Measurements from ENCODE around the gene JPH4. TPM values are rescaled to one million over a fixed set of nuclear protein-coding genes. Genes with fewer than 3 reads are reported as not detected.

JPH4 gene
- total RNA-seq, 1 experiment from 2014 or later: not detected

GRCh38 chr14:23579739-23580138, 1.1 kb upstream of the JPH4 start:
- no peaks in the 10 kb centered on the region for H3K36me3 ChIP-seq (ENCODE audit: insufficient read depth, low read length, poor library complexity, severe bottlenecking)
- ChIA-PET CTCF (no interaction called here), POLR2A (ENCODE audit: low non-redundant PET) (no interaction called here)
- no peak overlapping the region for H3K27ac ChIP-seq (ENCODE audit: low read depth, low read length, poor library complexity, severe bottlenecking)
- no TSS peak for BruUV-seq (replicated peaks)
- intact Hi-C loops (cut with micrococcal nuclease; ENCODE audit: unreplicated experiment): no loop called here
- H3K4me3 ChIP-seq (ENCODE audit: low read depth, low read length, poor library complexity, severe bottlenecking): no peak overlapping the region
- peaks cover 48% of the 10 kb centered on the region for H3K27me3 ChIP-seq (replicated peaks; ENCODE audit: insufficient read depth, low read depth, low read length, poor library complexity)
- TF ChIP-seq EZH2 (IDR thresholded peaks at IDR 0.05; ENCODE audit: borderline replicate concordance, low read depth, low read length, poor library complexity, severe bottlenecking) (no peak), CTCF (conservative IDR thresholded peaks at IDR 0.05; ENCODE audit: low read depth, low read length) (no peak)
- peaks cover 15% of the 10 kb centered on the region for H3K4me1 ChIP-seq (ENCODE audit: insufficient read depth, low read length, poor library complexity, severe bottlenecking)
- H3K9me3 ChIP-seq (ENCODE audit: low read depth, low read length, poor library complexity, severe bottlenecking): no peaks in the 10 kb centered on the region
- DNase-seq (ENCODE audit: low spot score): no peak

GRCh38 chr14:23579311-23579630, 681 bp upstream of the JPH4 start:
- CTCF ChIA-PET: interaction anchor here (1.0 kb wide), 1 partner anchor 9 kb away, joined by 5 read pairs; no protein-coding TSS in a partner anchor
- Histone ChIP-seq H3K9me3 (ENCODE audit: low read depth, low read length, poor library complexity, severe bottlenecking) (no peaks in the 10 kb centered on the region), H3K4me1 (ENCODE audit: insufficient read depth, low read length, poor library complexity, severe bottlenecking) (peaks cover 15% of the 10 kb centered on the region), H3K4me3 (ENCODE audit: low read depth, low read length, poor library complexity, severe bottlenecking) (no peak overlapping the region), H3K27me3 (replicated peaks; ENCODE audit: insufficient read depth, low read depth, low read length, poor library complexity) (peaks cover 49% of the 10 kb centered on the region), H3K36me3 (ENCODE audit: insufficient read depth, low read length, poor library complexity, severe bottlenecking) (no peaks in the 10 kb centered on the region), H3K27ac (ENCODE audit: low read depth, low read length, poor library complexity, severe bottlenecking) (no peak overlapping the region)
- DNase-seq (ENCODE audit: low spot score): no peak
- BruUV-seq (replicated peaks): no TSS peak
- POLR2A ChIA-PET (ENCODE audit: low non-redundant PET): no interaction called here
- intact Hi-C loops (cut with micrococcal nuclease; ENCODE audit: unreplicated experiment): no loop called here
- TF ChIP-seq CTCF (conservative IDR thresholded peaks at IDR 0.05; ENCODE audit: low read depth, low read length) (no peak), EZH2 (IDR thresholded peaks at IDR 0.05; ENCODE audit: borderline replicate concordance, low read depth, low read length, poor library complexity, severe bottlenecking) (no peak)

GRCh38 chr14:23577710-23578392, 739 bp downstream of the JPH4 start:
- DNase-seq (ENCODE audit: low spot score): no peak
- ChIA-PET POLR2A (ENCODE audit: low non-redundant PET) (no interaction called here), CTCF (interaction anchor here (0.6 to 1.0 kb wide), 3 partner anchors 11 to 219 kb away, joined by 4 to 6 read pairs (median 5); no protein-coding TSS in a partner anchor)
- H3K27me3 ChIP-seq (replicated peaks; ENCODE audit: insufficient read depth, low read depth, low read length, poor library complexity): peaks cover 49% of the 10 kb centered on the region
- peak; percentile 54 for TF ChIP-seq EZH2 (IDR thresholded peaks at IDR 0.05; ENCODE audit: borderline replicate concordance, low read depth, low read length, poor library complexity, severe bottlenecking)
- no peak for TF ChIP-seq CTCF (conservative IDR thresholded peaks at IDR 0.05; ENCODE audit: low read depth, low read length)
- intact Hi-C loops (cut with micrococcal nuclease; ENCODE audit: unreplicated experiment): no loop called here
- no TSS peak for BruUV-seq (replicated peaks)
- H3K36me3 ChIP-seq (ENCODE audit: insufficient read depth, low read length, poor library complexity, severe bottlenecking): no peaks in the 10 kb centered on the region
- H3K27ac ChIP-seq (ENCODE audit: low read depth, low read length, poor library complexity, severe bottlenecking): no peak overlapping the region
- H3K9me3 ChIP-seq (ENCODE audit: low read depth, low read length, poor library complexity, severe bottlenecking): no peaks in the 10 kb centered on the region
- H3K4me1 ChIP-seq (ENCODE audit: insufficient read depth, low read length, poor library complexity, severe bottlenecking): peaks cover 15% of the 10 kb centered on the region
- no peak overlapping the region for H3K4me3 ChIP-seq (ENCODE audit: low read depth, low read length, poor library complexity, severe bottlenecking)

Data from A673 (cell line).